ENCODE data around the gene TAS2R9. TPM values are rescaled to one million over a fixed set of nuclear protein-coding genes. Genes with fewer than 3 reads are reported as not detected.

TAS2R9 gene
- total and polyA plus RNA-seq, 2 of the 8 experiments (the other 6 are each of a cell fraction or from before 2014, with no cell fraction given) = not detected

GRCh38 chr12:10855807-10856206 lies 45.8 kb upstream of the TAS2R9 start:
- no peak overlapping the region for H3K4ac ChIP-seq (replicated peaks; ENCODE audit: insufficient read length, low read depth, low read length)
- H3K23me2 ChIP-seq (ENCODE audit: low read depth, low read length) = no peaks in the 10 kb centered on the region
- H4K91ac ChIP-seq (replicated peaks; ENCODE audit: insufficient read length, low read length) = no peak overlapping the region
- no peak overlapping the region for H3K23ac ChIP-seq (ENCODE audit: insufficient read length)
- no peak overlapping the region for H2BK15ac ChIP-seq (ENCODE audit: low read length)
- no peaks in the 10 kb centered on the region for H3K79me1 ChIP-seq (ENCODE audit: low read depth, low read length)
- DNase-seq (ENCODE audit: low read depth in 1 of 2, low spot score in 2 of 2) (no peak), FAIRE-seq (no peak)
- H3K56ac ChIP-seq (replicated peaks; ENCODE audit: insufficient read length, low read depth, low read length) = no peak overlapping the region
- no peak overlapping the region for H3K4me2 ChIP-seq (ENCODE audit: insufficient read depth in 1 of 2, low read depth in 2 of 2, low read length in 2 of 2)
- no peaks in the 10 kb centered on the region for H3K4me1 ChIP-seq (replicated peaks in 1 of 4; ENCODE audit: control insufficient read depth in 3 of 4, insufficient read depth in 4 of 4, low read length in 3 of 4)
- H3K18ac ChIP-seq (ENCODE audit: extremely low read depth, low read length) = no peak overlapping the region
- no peak overlapping the region for H3K14ac ChIP-seq (ENCODE audit: insufficient read length)
- H2BK5ac ChIP-seq (ENCODE audit: low read depth, low read length) = no peak overlapping the region
- no peaks in the 10 kb centered on the region for H3K79me2 ChIP-seq (ENCODE audit: control insufficient read depth in 1 of 2, insufficient read depth in 2 of 2, low read length in 2 of 2)
- H2AFZ ChIP-seq (ENCODE audit: low read length) = no peak overlapping the region
- 95% methylated on average over 2 of the region's 2 CpGs; no CpG with 5 or more reads in 1 of the 2 experiments for WGBS, 2 experiments (ENCODE audit: extremely low coverage in 1 of 2, insufficient coverage in 1 of 2, insufficient read length in 1 of 2, insufficient replicate concordance in 2 of 2, low coverage in 1 of 2, low lambda C conversion rate in 2 of 2, missing lambda C conversion rate in 1 of 2)
- no peak overlapping the region for H3K9ac ChIP-seq (replicated peaks in 1 of 4; ENCODE audit: extremely low read depth in 1 of 4, low read depth in 3 of 4, low read length in 3 of 4)
- CTCF ChIA-PET (ENCODE audit: partially characterized antibody) = interaction anchor here (0.9 kb wide), 1 partner anchor 12 kb away, joined by 3 read pairs; no protein-coding TSS in a partner anchor
- no peak overlapping the region for H2BK20ac ChIP-seq (ENCODE audit: low read length)
- H2BK12ac ChIP-seq (ENCODE audit: low read depth, low read length) = no peak overlapping the region
- peaks cover 0 to 3% of the 10 kb centered on the region in 2 experiments for H4K20me1 ChIP-seq (replicated peaks in 1 of 2; ENCODE audit: control insufficient read depth in 1 of 2, insufficient read depth in 2 of 2, low read length in 2 of 2)
- H2AK5ac ChIP-seq (ENCODE audit: low read depth, low read length) = no peak overlapping the region
- no peak overlapping the region for H4K5ac ChIP-seq (ENCODE audit: insufficient read length, low read depth, low read length)
- no peak overlapping the region for H3K27ac ChIP-seq (ENCODE audit: low read depth, low read length)
- no peak overlapping the region for H4K8ac ChIP-seq (ENCODE audit: extremely low read depth, insufficient read depth, low read length)
- POLR2A ChIA-PET (ENCODE audit: partially characterized antibody) = no interaction called here
- H2BK120ac ChIP-seq (replicated peaks; ENCODE audit: low read depth, low read length) = no peak overlapping the region
- peaks cover 18 to 20% of the 10 kb centered on the region in 2 experiments for H3K9me3 ChIP-seq (ENCODE audit: insufficient read depth in 2 of 2, low read depth in 1 of 2, low read length in 1 of 2)
- H3K27me3 ChIP-seq (replicated peaks in 1 of 4; ENCODE audit: control insufficient read depth in 3 of 4, extremely low read depth in 1 of 4, insufficient read depth in 3 of 4, low read length in 3 of 4) = no peaks in the 10 kb centered on the region
- no peak overlapping the region for H3K4me3 ChIP-seq (ENCODE audit: extremely low read depth in 1 of 4, insufficient read depth in 2 of 4, low read depth in 3 of 4, low read length in 4 of 4)
- H3K36me3 ChIP-seq (ENCODE audit: control insufficient read depth in 2 of 4, insufficient read depth in 4 of 4, low read length in 3 of 4) = peaks cover 0 to 14% (median 3%) of the 10 kb centered on the region in 4 experiments; a peak in 3 of 8 replicates
- TF ChIP-seq BRCA1 (IDR thresholded peaks at IDR 0.05; ENCODE audit: low read depth, low read length) = no peak
- no peak for TF ChIP-seq MAX (IDR thresholded peaks at IDR 0.05)
- no peak for TF ChIP-seq HDAC2 (IDR thresholded peaks at IDR 0.05; ENCODE audit: borderline replicate concordance in 1 of 2, low read depth in 2 of 2, low read length in 2 of 2)
- no peak for TF ChIP-seq KDM5A (IDR thresholded peaks at IDR 0.05; ENCODE audit: low read length)
